KMS-11 (cell line): ENCODE data around the gene CRYL1.

Experiments
- H2AFZ ChIP-seq: fragments of 200-600 bp; sonication (generic); 2 replicates; pipeline ENCODE4 v1.6.1; 2016; ENCODE audit warnings: antibody characterized with exemption, mixed run types, low read depth
- H3K27ac ChIP-seq: fragments of 200-600 bp; sonication (generic); 2 replicates; pipeline ENCODE4 v1.6.1; 2016; ENCODE audit warnings: mild to moderate bottlenecking, mixed run types
- H3K27me3 ChIP-seq: fragments of 200-600 bp; sonication (generic); 2 replicates; pipeline ENCODE4 v1.6.1; 2017; ENCODE audit warnings: mild to moderate bottlenecking, low read depth, mixed run types, moderate library complexity; ENCODE audit not compliant: insufficient read depth
- H3K36me3 ChIP-seq: fragments of 200-600 bp; sonication (generic); 2 replicates; pipeline ENCODE4 v1.6.1; 2017; ENCODE audit warnings: mild to moderate bottlenecking, mixed run types; ENCODE audit not compliant: insufficient read depth
- H3K4me1 ChIP-seq: fragments of 200-600 bp; sonication (generic); 2 replicates; pipeline ENCODE4 v1.6.1; 2016; ENCODE audit warnings: mild to moderate bottlenecking, low read depth, mixed run types; ENCODE audit not compliant: poor library complexity, severe bottlenecking
- H3K4me2 ChIP-seq: fragments of 200-600 bp; sonication (generic); 2 replicates; pipeline ENCODE4 v1.7.0; 2016; ENCODE audit warnings: mild to moderate bottlenecking, mixed run types
- H3K4me3 ChIP-seq: fragments of 200-600 bp; sonication (generic); IDR thresholded peaks from 2 replicates; pipeline ENCODE4 v1.6.1; 2017; ENCODE audit warnings: low read depth, low read length, mixed read lengths; ENCODE audit not compliant: insufficient read depth
- H3K79me2 ChIP-seq: fragments of 200-600 bp; sonication (generic); 2 replicates; pipeline ENCODE4 v1.6.1; 2016; ENCODE audit warnings: low read depth, mixed run types; ENCODE audit not compliant: insufficient read depth
- H3K9ac ChIP-seq: fragments of 200-600 bp; sonication (generic); 2 replicates; pipeline ENCODE4 v1.6.1; 2016; ENCODE audit warnings: mild to moderate bottlenecking, mixed run types
- H4K20me1 ChIP-seq: fragments of 200-600 bp; sonication (generic); 2 replicates; pipeline ENCODE4 v1.6.1; 2016; ENCODE audit warnings: mild to moderate bottlenecking, mixed run types; ENCODE audit not compliant: insufficient read depth
- CTCF ChIP-seq: fragments of 200-600 bp; sonication (generic); conservative IDR thresholded peaks from 2 replicates; pipeline ENCODE4 v1.6.1; 2017; ENCODE audit warnings: low read depth, mild to moderate bottlenecking, antibody characterized with exemption, low read length, moderate library complexity, mixed read lengths

CRYL1 gene

GRCh38 chr13:20570517-20570916, 44.9 kb upstream of the CRYL1 start:
- Histone ChIP-seq H3K9ac (no peak overlapping the region), H3K4me3 (no peak overlapping the region), H3K36me3 (no peaks in the 10 kb centered on the region), H3K4me2 (no peak overlapping the region), H3K4me1 (no peaks in the 10 kb centered on the region), H2AFZ (no peak overlapping the region), H4K20me1 (no peaks in the 10 kb centered on the region), H3K27ac (no peak overlapping the region), H3K79me2 (no peaks in the 10 kb centered on the region), H3K27me3 (no peaks in the 10 kb centered on the region)
- no peak for TF ChIP-seq CTCF

GRCh38 chr13:20567881-20568528, 42.3 kb upstream of the CRYL1 start:
- TF ChIP-seq CTCF = no peak
- H3K36me3 ChIP-seq = no peaks in the 10 kb centered on the region
- H3K4me2 ChIP-seq = peak overlapping the region; percentile 53; the same call in 1 of the 2 replicates
- H2AFZ ChIP-seq = peak overlapping the region; percentile 87; the same call in 1 of the 2 replicates
- H3K4me1 ChIP-seq = no peaks in the 10 kb centered on the region
- H3K27ac ChIP-seq = no peak overlapping the region
- no peaks in the 10 kb centered on the region for H3K79me2 ChIP-seq
- no peaks in the 10 kb centered on the region for H3K27me3 ChIP-seq
- H3K9ac ChIP-seq = no peak overlapping the region
- H3K4me3 ChIP-seq = no peak overlapping the region
- no peaks in the 10 kb centered on the region for H4K20me1 ChIP-seq

- Histone ChIP-seq H3K27ac (peak within 1 kb of the TSS; percentile 55), H3K9ac (peak within 1 kb of the TSS; percentile 56; the same call in 1 of the 2 replicates), H3K4me2 (peak within 1 kb of the TSS; percentile 53), H3K36me3 (no peaks in the 10 kb centered on the region), H2AFZ (peak within 1 kb of the TSS; percentile 87), H3K79me2 (no peaks in the 10 kb centered on the region), H3K4me3 (no peak within 1 kb of the TSS), H3K4me1 (no peaks in the 10 kb centered on the region), H3K27me3 (no peaks in the 10 kb centered on the region), H4K20me1 (no peaks in the 10 kb centered on the region)
- TF ChIP-seq CTCF = no peak
These were observed 41.5 kb upstream of the CRYL1 start, which contains the start of gene IFT88 for GRCh38 chr13:20566898-20567874. TSS of gene IFT88 (plus strand) at chr13:20567157. CDS start at chr13:20574386, 7,229 bp downstream.

- Histone ChIP-seq H3K4me1 (no peaks in the 10 kb centered on the region), H3K4me2 (peak overlapping the region; percentile 47; the same call in 1 of the 2 replicates), H3K36me3 (no peaks in the 10 kb centered on the region), H2AFZ (peak overlapping the region; percentile 48), H3K4me3 (no peak overlapping the region), H3K27me3 (no peaks in the 10 kb centered on the region), H3K79me2 (no peaks in the 10 kb centered on the region), H3K27ac (peak overlapping the region; percentile 33; the same call in 1 of the 2 replicates), H3K9ac (peak overlapping the region; percentile 56; the same call in 1 of the 2 replicates), H4K20me1 (no peaks in the 10 kb centered on the region)
- no peak for TF ChIP-seq CTCF
These were observed 40.8 kb upstream of the CRYL1 start for GRCh38 chr13:20566468-20566897.
